K562 (cell line): ENCODE data around the gene ELK1.

ENCODE experiments used
- CTCF ChIP-seq, 3 experiments: IDR thresholded peaks in 2 of 3; conservative IDR thresholded peaks in 1 of 3; 2 replicates each; pipeline ENCODE4 v1.5.1; 2011 to 2012; ENCODE audit warnings: low read length in 3 of 3, mild to moderate bottlenecking in 3 of 3, control low read depth in 2 of 3, improper control_type of control experiment in 1 of 3, inconsistent platforms in 1 of 3, low read depth in 1 of 3, mixed read lengths in 1 of 3, moderate library complexity in 1 of 3; ENCODE audit not compliant: insufficient read depth in 2 of 3
- FOXA1 ChIP-seq: fragments of 450-650 bp; IDR thresholded peaks from 2 replicates; pipeline ENCODE4 v1.6.1; 2016; ENCODE audit warnings: mild to moderate bottlenecking, borderline replicate concordance
- MAX ChIP-seq: sonication (generic); formaldehyde crosslinking; IDR thresholded peaks from 2 replicates; pipeline ENCODE4 v1.9.0; 2022; ENCODE audit warnings: mild to moderate bottlenecking, missing genetic modification reagents
- MTA1 ChIP-seq: fragments of 450-650 bp; IDR thresholded peaks from 2 replicates; pipeline ENCODE4 v1.6.1; 2017; ENCODE audit warnings: borderline replicate concordance

GRCh38 chrX:47587906-47588735 is 62.2 kb downstream of the ELK1 start:
- TF ChIP-seq FOXA1 (no peak), MAX (CRISPR knock-in tag) (no peak), CTCF (IDR thresholded peaks at IDR 0.05 in 2 of 3, conservative IDR thresholded peaks at IDR 0.05 in 1 of 3; ENCODE audit: insufficient read depth in 2 of 3, low read depth in 1 of 3, low read length in 3 of 3) (no peak), MTA1 (no peak)
